ENCODE results near the gene CDHR2. TPM values are rescaled to one million over a fixed set of nuclear protein-coding genes. Genes with fewer than 3 reads are reported as not detected.

The CDHR2 gene
- total and polyA plus RNA-seq, 2 donors from 2014 or later: 4.2 to 8.0 TPM

DNA sequence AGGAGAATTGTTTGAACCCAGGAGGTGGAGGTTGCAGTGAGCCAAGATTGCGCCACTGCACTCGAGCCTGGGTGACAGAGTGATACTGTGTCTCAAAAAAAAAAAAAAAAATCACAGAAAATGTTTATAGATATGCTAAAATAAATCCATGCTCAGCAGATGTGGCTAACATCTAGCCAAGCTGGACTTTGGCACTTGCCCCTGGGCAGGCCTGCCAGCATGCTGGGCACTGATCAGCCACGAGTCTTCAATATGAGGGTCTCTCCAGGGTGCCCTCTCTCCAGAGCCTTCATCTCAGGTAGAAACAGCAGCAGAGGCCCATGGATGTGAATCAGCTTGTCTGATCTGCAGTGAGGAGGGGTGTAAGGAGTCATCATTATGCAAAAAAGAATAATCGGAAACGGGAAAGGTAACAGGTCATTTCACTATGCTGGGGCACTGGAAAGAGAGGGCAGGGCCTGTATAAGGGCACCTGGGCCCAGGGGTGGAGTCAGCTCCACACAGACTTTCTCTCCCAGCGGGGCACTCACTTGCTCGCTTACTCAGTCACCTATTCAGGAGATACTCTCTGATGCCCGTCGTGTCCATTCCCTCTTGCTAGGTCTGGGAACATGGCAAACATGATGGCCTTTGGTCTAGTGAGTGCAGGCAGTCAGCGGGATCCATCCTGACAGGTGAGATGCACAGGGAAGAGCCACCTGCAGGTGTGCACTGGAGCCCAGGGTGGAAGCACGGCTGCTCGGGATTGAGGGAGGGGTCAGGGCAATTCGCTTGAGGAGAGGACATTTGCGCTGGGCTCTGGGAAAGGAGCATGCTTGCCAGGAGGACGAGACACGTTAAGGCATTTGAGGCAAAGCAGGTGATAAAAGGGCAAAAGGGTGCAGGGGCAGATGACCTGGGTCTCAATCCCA is 29.1 kb upstream of the CDHR2 start:
- FAIRE-seq: no peak

DNA sequence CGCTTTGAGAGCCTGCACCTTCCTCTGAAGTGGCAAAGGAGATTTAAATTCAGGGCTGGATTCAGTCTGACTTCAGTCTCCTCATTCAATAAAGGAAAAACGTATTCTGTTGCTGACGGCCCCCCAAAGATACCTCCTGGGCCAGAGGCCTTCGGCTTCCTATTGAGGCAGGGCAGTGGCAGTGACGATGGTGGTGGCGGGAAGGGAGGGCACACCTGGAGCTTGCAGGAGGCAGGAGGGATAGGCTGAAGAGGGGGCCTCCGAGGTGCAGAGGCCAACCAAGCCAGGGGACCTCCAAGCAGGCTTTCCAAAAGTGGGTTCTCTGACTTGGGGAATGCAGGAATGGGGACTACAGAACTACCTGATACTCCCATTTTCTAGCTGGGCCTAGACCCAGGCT is 27.9 kb upstream of the CDHR2 start:
- no peaks in the 10 kb centered on the region for H3K27me3 ChIP-seq (ENCODE audit: control insufficient read depth, insufficient read depth, low read length)
- H3K4me3 ChIP-seq (ENCODE audit: low read length in 3 of 3): no peak overlapping the region
- DNase-seq (peak in 1 of 5 donors; percentile 36), FAIRE-seq (no peak)
- no peaks in the 10 kb centered on the region for H3K4me1 ChIP-seq (ENCODE audit: control insufficient read depth in 2 of 3, insufficient read depth in 2 of 3, low read depth in 1 of 3, low read length in 3 of 3)
- intact Hi-C loops (cut with DNase I): no loop called here
- no peak overlapping the region for H3K9ac ChIP-seq (ENCODE audit: low read length in 3 of 3)
- H3K36me3 ChIP-seq (ENCODE audit: control insufficient read depth in 2 of 3, insufficient read depth in 3 of 3, low read length in 3 of 3): no peaks in the 10 kb centered on the region
- no peaks in the 10 kb centered on the region for H3K9me3 ChIP-seq (ENCODE audit: control insufficient read depth in 2 of 3, insufficient read depth in 1 of 3, low read length in 3 of 3)
- no peak overlapping the region for H3K27ac ChIP-seq (ENCODE audit: low read depth in 2 of 2, low read length in 2 of 2)
- TF ChIP-seq, protein P1, sequence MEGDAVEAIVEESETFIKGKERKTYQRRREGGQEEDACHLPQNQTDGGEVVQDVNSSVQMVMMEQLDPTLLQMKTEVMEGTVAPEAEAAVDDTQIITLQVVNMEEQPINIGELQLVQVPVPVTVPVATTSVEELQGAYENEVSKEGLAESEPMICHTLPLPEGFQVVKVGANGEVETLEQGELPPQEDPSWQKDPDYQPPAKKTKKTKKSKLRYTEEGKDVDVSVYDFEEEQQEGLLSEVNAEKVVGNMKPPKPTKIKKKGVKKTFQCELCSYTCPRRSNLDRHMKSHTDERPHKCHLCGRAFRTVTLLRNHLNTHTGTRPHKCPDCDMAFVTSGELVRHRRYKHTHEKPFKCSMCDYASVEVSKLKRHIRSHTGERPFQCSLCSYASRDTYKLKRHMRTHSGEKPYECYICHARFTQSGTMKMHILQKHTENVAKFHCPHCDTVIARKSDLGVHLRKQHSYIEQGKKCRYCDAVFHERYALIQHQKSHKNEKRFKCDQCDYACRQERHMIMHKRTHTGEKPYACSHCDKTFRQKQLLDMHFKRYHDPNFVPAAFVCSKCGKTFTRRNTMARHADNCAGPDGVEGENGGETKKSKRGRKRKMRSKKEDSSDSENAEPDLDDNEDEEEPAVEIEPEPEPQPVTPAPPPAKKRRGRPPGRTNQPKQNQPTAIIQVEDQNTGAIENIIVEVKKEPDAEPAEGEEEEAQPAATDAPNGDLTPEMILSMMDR (IDR thresholded peaks at IDR 0.05; ENCODE audit: borderline replicate concordance, extremely low read depth, insufficient read depth): no peak

More for the DNA sequence above, 29.1 kb upstream of the CDHR2 start:
- no peak overlapping the region for H3K4me3 ChIP-seq (ENCODE audit: low read length in 3 of 3)
- intact Hi-C loops (cut with DNase I): no loop called here
- no peaks in the 10 kb centered on the region for H3K9me3 ChIP-seq (ENCODE audit: control insufficient read depth in 2 of 3, insufficient read depth in 1 of 3, low read length in 3 of 3)
- H3K27ac ChIP-seq (ENCODE audit: low read depth in 2 of 2, low read length in 2 of 2): no peak overlapping the region
- TF ChIP-seq, protein P1 (IDR thresholded peaks at IDR 0.05; ENCODE audit: borderline replicate concordance, extremely low read depth, insufficient read depth): no peak
- peak in 1 of 5 donors; percentile 46 for DNase-seq
- H3K9ac ChIP-seq (ENCODE audit: low read length in 3 of 3): no peak overlapping the region
- H3K36me3 ChIP-seq (ENCODE audit: control insufficient read depth in 2 of 3, insufficient read depth in 3 of 3, low read length in 3 of 3): no peaks in the 10 kb centered on the region
- H3K27me3 ChIP-seq (ENCODE audit: control insufficient read depth, insufficient read depth, low read length): no peaks in the 10 kb centered on the region
- H3K4me1 ChIP-seq (ENCODE audit: control insufficient read depth in 2 of 3, insufficient read depth in 2 of 3, low read depth in 1 of 3, low read length in 3 of 3): no peaks in the 10 kb centered on the region

GRCh38 chr5:176521699-176522263 is 27.4 kb upstream of the CDHR2 start:
- Histone ChIP-seq H3K9me3 (ENCODE audit: control insufficient read depth in 2 of 3, insufficient read depth in 1 of 3, low read length in 3 of 3) (no peaks in the 10 kb centered on the region), H3K9ac (ENCODE audit: low read length in 3 of 3) (no peak overlapping the region), H3K4me3 (ENCODE audit: low read length in 3 of 3) (no peak overlapping the region), H3K27me3 (ENCODE audit: control insufficient read depth, insufficient read depth, low read length) (no peaks in the 10 kb centered on the region), H3K4me1 (ENCODE audit: control insufficient read depth in 2 of 3, insufficient read depth in 2 of 3, low read depth in 1 of 3, low read length in 3 of 3) (no peaks in the 10 kb centered on the region), H3K36me3 (ENCODE audit: control insufficient read depth in 2 of 3, insufficient read depth in 3 of 3, low read length in 3 of 3) (no peaks in the 10 kb centered on the region), H3K27ac (ENCODE audit: low read depth in 2 of 2, low read length in 2 of 2) (no peak overlapping the region)
- FAIRE-seq (no peak), DNase-seq (peak in 1 of 5 donors; percentile 36)
- intact Hi-C loops (cut with DNase I): no loop called here
- TF ChIP-seq, protein P1 (IDR thresholded peaks at IDR 0.05; ENCODE audit: borderline replicate concordance, extremely low read depth, insufficient read depth): no peak
